ENCODE measurements around the gene COX10. TPM values are rescaled to one million over a fixed set of nuclear protein-coding genes. Genes with fewer than 3 reads are reported as not detected.

COX10 gene
- total RNA-seq, 1 donor from 2014 or later: 43.8 TPM

GRCh38 chr17:14061666-14062560 is 7.4 kb upstream of the COX10 start:
- intact Hi-C loops (cut with DNase I): no loop called here
- peak; percentile 59 for ATAC-seq
- DNase-seq (ENCODE audit: missing footprints): no peak

GRCh38 chr17:14067347-14067746 is 2.0 kb upstream of the COX10 start:
- no peak for ATAC-seq
- no peak for DNase-seq (ENCODE audit: missing footprints)
- intact Hi-C loops (cut with DNase I): loop anchor here (5.0 kb wide), 2 partner anchors 140 to 235 kb away; partner anchors contain the start of gene HS3ST3B1

GRCh38 chr17:14068542-14069250 is 608 bp upstream of the COX10 start:
- DNase-seq (ENCODE audit: missing footprints): no peak
- intact Hi-C loops (cut with DNase I): loop anchor here (5.0 kb wide), 2 partner anchors 139 to 234 kb away; partner anchors contain the start of gene HS3ST3B1
- ATAC-seq: no peak

DNA sequence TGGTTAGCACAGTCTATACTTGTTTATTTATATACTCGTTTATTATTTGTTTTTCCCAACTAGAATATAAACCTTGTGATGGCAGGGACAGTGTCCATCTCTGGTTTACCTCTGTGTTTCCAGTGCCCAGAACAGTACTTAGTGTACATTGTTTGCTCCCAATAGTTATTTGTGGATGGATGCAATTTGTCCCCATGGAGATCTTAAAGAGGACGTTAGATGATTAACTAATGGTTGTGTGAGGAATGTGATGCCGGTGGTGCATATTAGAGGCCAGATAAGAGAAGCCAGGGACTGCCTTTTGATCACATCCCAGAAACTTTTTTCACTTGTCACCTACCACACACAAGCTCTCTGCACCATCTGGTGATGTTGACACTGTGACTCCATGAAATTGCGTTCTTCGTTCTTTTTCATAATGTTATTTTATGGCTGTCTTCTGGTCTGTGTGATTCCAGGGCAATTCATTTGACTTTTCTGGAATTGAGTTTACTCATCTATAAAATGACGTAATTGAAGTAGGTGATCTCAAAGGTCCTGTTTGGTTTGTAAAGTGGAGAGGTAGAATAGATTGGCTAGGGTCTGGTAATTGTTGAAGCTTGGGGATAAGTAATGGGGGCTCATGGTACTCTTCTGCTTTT is 1.2 kb downstream of the COX10 start:
- ATAC-seq: no peak
- intact Hi-C loops (cut with DNase I): no loop called here
- DNase-seq (ENCODE audit: missing footprints): no peak

DNA sequence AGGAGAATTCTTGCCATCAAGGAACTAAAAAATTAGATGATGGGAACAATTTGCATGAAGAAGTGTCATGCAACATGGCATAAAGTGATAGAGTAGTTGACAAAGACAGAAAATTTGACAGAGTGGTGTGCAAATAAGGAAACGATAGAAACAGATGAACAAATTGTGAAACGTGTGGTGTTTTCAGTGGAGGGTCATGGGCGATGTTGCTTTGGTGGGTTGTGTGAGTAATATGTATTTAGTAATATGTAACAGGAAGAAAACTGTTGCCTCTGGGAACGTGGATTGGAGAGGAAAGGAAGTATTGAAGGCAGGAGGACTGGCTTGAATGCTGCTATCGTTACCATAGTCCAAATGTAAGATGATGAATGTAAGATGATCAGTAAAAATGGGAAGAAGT is 3.6 kb downstream of the COX10 start:
- ATAC-seq (no peak), DNase-seq (ENCODE audit: missing footprints) (no peak)
- intact Hi-C loops (cut with DNase I): no loop called here

- intact Hi-C loops (cut with DNase I): no loop called here
- ATAC-seq (peak; percentile 87), DNase-seq (ENCODE audit: missing footprints) (no peak)
These were observed 8.7 kb downstream of the COX10 start for GRCh38 chr17:14078027-14078426.

GRCh38 chr17:14080847-14081251 is 11.5 kb downstream of the COX10 start:
- ATAC-seq: no peak
- no peak for DNase-seq (ENCODE audit: missing footprints)
- intact Hi-C loops (cut with DNase I): no loop called here

- ATAC-seq: no peak
- intact Hi-C loops (cut with DNase I): no loop called here
- no peak for DNase-seq (ENCODE audit: missing footprints)
These were observed 13.5 kb downstream of the COX10 start for GRCh38 chr17:14082848-14083247.

DNA sequence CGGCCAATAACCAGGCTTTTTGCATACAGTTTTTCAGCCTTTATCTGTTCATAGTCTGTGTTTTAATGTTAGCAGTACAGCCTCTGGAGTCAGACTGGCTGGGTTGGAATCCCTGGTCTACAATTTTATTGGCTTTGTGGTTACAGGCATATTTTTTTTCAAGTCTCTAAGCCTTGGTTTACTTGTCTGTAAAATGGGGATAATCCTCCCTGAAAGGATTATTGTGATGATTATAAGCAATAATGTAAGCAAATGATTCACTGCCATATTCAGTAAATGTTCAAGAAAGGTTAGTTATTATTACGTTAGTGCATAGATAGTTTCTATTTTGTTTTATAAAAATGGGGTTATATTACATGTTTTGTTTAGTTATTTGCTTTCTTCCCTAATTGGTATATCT is 15.7 kb downstream of the COX10 start:
- ATAC-seq (no peak), DNase-seq (ENCODE audit: missing footprints) (no peak)
- intact Hi-C loops (cut with DNase I): no loop called here

GRCh38 chr17:14086189-14086588 is 16.9 kb downstream of the COX10 start:
- intact Hi-C loops (cut with DNase I): no loop called here
- DNase-seq (ENCODE audit: missing footprints) (no peak), ATAC-seq (no peak)

GRCh38 chr17:14089179-14089578 is 19.9 kb downstream of the COX10 start:
- intact Hi-C loops (cut with DNase I): no loop called here
- ATAC-seq (no peak), DNase-seq (ENCODE audit: missing footprints) (no peak)

- intact Hi-C loops (cut with DNase I): no loop called here
- DNase-seq (ENCODE audit: missing footprints) (no peak), ATAC-seq (no peak)
These were observed 22.1 kb downstream of the COX10 start for GRCh38 chr17:14091367-14091766.

DNA sequence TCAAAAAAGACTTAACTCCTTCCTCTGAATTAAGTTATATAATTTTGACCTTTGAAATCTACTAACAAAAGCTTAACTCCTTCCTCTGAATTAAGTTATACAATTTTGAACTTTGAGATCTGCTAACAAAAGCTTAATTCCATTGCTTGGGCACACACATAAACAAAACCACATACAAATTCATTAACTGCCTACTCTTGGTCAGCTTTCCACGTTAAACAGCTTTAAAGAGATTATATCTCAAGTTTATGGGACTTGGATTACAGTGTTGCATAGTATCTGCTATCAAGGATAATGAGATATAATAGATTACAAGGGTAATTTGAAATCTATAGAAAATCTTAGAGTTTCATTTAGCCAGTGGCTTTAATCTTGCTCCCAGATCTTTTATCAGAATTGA is 23.5 kb downstream of the COX10 start:
- no peak for ATAC-seq
- intact Hi-C loops (cut with DNase I): no loop called here

GRCh38 chr17:14094676-14095601 is 25.6 kb downstream of the COX10 start:
- intact Hi-C loops (cut with DNase I): no loop called here
- DNase-seq (ENCODE audit: missing footprints) (no peak), ATAC-seq (peak; percentile 68)

More for the DNA sequence above, 23.5 kb downstream of the COX10 start:
- no peak for DNase-seq (ENCODE audit: missing footprints)

GRCh38 chr17:14095631-14096030 is 26.3 kb downstream of the COX10 start:
- intact Hi-C loops (cut with DNase I): no loop called here
- no peak for DNase-seq (ENCODE audit: missing footprints)
- no peak for ATAC-seq

DNA sequence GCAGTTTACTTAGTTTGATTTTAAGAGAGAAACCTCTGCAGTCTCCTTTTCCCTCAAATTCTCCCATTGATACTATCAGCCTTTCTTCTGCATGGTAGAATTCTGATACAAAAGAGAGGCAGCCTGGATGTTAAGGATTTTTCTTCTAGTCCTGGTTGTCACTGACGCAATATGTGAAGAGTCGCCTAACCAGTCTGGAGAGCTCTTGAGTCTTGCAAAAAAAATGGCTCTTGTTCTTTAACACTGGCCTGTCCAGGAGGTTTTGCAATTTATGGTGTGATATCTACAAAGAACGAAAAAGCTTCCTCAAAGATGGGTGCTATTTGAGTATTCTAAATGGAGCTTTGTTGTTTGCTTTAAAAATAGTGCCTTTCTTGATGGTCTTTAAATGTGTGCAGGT is 28.9 kb downstream of the COX10 start:
- intact Hi-C loops (cut with DNase I): no loop called here
- ATAC-seq (no peak), DNase-seq (ENCODE audit: missing footprints) (no peak)

DNA sequence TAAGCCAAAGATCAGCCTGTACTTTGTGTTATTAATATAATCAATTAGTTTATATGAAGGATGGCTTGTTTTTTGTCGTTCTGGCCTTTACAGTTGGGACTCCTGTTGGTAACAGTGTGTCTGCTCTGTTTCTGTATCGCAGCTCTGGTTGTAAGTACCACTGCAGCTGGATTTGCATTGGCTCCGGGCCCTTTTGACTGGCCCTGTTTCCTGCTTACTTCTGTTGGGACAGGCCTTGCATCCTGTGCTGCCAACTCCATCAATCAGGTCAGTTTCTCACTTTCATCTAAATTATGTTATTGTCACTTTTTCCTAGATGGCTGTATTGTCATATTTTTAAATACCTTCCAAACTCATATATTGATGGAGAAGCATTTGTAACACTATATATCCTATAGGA is 32.7 kb downstream of the COX10 start:
- no peak for DNase-seq (ENCODE audit: missing footprints)
- no peak for ATAC-seq
- intact Hi-C loops (cut with DNase I): no loop called here

GRCh38 chr17:14103836-14104235 is 34.5 kb downstream of the COX10 start:
- ATAC-seq: no peak
- DNase-seq (ENCODE audit: missing footprints): no peak

DNA sequence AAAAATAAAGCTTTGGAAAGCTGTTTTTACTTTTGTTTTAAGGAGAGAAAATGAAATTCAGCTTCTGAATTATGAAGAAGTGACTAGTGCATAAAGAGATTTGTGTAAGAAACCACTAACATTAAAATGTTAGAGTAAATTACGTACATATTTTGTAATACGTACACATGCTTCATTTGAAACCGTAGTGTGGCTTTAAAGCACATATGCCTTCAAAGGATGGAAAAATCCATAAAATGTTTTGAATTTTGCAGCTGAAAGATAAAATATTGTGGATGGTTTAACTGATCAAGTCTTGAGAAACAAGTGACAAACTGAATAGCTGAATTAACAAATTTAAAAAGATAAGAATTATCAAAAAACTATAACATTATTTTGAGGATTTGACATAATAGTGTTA is 35.4 kb downstream of the COX10 start:
- intact Hi-C loops (cut with DNase I): no loop called here
- no peak for ATAC-seq

More at GRCh38 chr17:14103836-14104235, 34.5 kb downstream of the COX10 start:
- intact Hi-C loops (cut with DNase I): no loop called here

More for the DNA sequence above, 35.4 kb downstream of the COX10 start:
- no peak for DNase-seq (ENCODE audit: missing footprints)
